ENCODE results near the gene OIT3.

OIT3 gene

GRCh38 chr10:72925951-72926465 lies 32.5 kb downstream of the OIT3 start:
- H3K27ac ChIP-seq, result no peak overlapping the region
- H3K36me3 ChIP-seq, result no peaks in the 10 kb centered on the region
- DNase-seq, result no peak
- intact Hi-C loops (cut with DNase I; ENCODE audit: low total_unique reads), result no loop called here
- no peaks in the 10 kb centered on the region for H3K4me1 ChIP-seq
- H3K9me3 ChIP-seq, result no peaks in the 10 kb centered on the region
- no peak overlapping the region for H3K4me3 ChIP-seq
- H3K27me3 ChIP-seq, result no peaks in the 10 kb centered on the region
- TF ChIP-seq, protein P1, sequence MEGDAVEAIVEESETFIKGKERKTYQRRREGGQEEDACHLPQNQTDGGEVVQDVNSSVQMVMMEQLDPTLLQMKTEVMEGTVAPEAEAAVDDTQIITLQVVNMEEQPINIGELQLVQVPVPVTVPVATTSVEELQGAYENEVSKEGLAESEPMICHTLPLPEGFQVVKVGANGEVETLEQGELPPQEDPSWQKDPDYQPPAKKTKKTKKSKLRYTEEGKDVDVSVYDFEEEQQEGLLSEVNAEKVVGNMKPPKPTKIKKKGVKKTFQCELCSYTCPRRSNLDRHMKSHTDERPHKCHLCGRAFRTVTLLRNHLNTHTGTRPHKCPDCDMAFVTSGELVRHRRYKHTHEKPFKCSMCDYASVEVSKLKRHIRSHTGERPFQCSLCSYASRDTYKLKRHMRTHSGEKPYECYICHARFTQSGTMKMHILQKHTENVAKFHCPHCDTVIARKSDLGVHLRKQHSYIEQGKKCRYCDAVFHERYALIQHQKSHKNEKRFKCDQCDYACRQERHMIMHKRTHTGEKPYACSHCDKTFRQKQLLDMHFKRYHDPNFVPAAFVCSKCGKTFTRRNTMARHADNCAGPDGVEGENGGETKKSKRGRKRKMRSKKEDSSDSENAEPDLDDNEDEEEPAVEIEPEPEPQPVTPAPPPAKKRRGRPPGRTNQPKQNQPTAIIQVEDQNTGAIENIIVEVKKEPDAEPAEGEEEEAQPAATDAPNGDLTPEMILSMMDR (IDR thresholded peaks at IDR 0.05), result no peak

GRCh38 chr10:72927485-72927884 lies 33.9 kb downstream of the OIT3 start:
- TF ChIP-seq, protein P1 (IDR thresholded peaks at IDR 0.05), result no peak
- no peak for DNase-seq
- no peaks in the 10 kb centered on the region for H3K27me3 ChIP-seq
- H3K27ac ChIP-seq, result no peak overlapping the region
- no peaks in the 10 kb centered on the region for H3K4me1 ChIP-seq
- H3K9me3 ChIP-seq, result no peaks in the 10 kb centered on the region
- H3K4me3 ChIP-seq, result no peak overlapping the region
- intact Hi-C loops (cut with DNase I; ENCODE audit: low total_unique reads), result no loop called here
- H3K36me3 ChIP-seq, result no peaks in the 10 kb centered on the region

DNA sequence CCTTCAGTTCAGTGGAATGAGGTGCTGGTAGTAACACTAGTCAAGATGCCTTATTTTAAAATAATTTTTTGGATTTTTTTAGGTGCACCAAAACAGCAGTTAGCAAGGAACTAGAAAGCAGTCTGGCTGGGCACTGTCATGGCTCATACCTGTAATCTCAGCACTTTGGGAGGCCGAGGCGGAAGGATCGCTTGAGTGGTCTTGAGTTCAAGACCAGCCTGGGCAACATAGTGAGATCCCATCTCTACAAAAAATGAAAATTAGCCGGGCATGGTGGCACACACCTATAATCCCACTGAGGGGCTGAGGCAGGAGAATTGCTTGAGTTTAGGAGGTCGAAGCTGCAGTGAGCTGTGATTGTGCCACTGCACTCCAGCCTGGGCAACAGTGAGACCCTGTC lies 35.3 kb downstream of the OIT3 start:
- intact Hi-C loops (cut with DNase I; ENCODE audit: low total_unique reads), result no loop called here
- H3K27ac ChIP-seq, result no peak overlapping the region
- H3K36me3 ChIP-seq, result no peaks in the 10 kb centered on the region
- H3K4me3 ChIP-seq, result no peak overlapping the region
- H3K27me3 ChIP-seq, result no peaks in the 10 kb centered on the region
- H3K9me3 ChIP-seq, result no peaks in the 10 kb centered on the region
- no peak for DNase-seq
- TF ChIP-seq, protein P1 (IDR thresholded peaks at IDR 0.05), result no peak
- H3K4me1 ChIP-seq, result no peaks in the 10 kb centered on the region

- no peaks in the 10 kb centered on the region for H3K36me3 ChIP-seq
- no peak overlapping the region for H3K4me3 ChIP-seq
- H3K27me3 ChIP-seq, result no peaks in the 10 kb centered on the region
- no peaks in the 10 kb centered on the region for H3K4me1 ChIP-seq
- no peaks in the 10 kb centered on the region for H3K9me3 ChIP-seq
- TF ChIP-seq, protein P1 (IDR thresholded peaks at IDR 0.05), result no peak
- intact Hi-C loops (cut with DNase I; ENCODE audit: low total_unique reads), result no loop called here
- DNase-seq, result no peak
- H3K27ac ChIP-seq, result no peak overlapping the region
Observed at GRCh38 chr10:72930276-72930675, 36.7 kb downstream of the OIT3 start.

DNA sequence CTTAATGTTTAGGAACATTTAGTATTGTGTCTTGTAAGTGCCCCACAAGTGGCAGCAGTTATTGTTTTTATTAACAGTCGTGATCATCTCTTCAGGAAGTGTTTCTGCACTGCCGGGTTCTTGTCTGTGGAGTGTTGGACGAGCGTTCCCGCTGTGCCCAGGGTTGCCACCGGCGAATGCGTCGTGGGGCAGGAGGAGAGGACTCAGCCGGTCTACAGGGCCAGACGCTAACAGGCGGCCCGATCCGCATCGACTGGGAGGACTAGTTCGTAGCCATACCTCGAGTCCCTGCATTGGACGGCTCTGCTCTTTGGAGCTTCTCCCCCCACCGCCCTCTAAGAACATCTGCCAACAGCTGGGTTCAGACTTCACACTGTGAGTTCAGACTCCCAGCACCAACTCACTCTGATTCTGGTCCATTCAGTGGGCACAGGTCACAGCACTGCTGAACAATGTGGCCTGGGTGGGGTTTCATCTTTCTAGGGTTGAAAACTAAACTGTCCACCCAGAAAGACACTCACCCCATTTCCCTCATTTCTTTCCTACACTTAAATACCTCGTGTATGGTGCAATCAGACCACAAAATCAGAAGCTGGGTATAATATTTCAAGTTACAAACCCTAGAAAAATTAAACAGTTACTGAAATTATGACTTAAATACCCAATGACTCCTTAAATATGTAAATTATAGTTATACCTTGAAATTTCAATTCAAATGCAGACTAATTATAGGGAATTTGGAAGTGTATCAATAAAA lies 38.9 kb downstream of the OIT3 start:
- Histone ChIP-seq H3K27me3 (no peaks in the 10 kb centered on the region), H3K4me1 (no peaks in the 10 kb centered on the region), H3K36me3 (no peaks in the 10 kb centered on the region), H3K27ac (no peak overlapping the region), H3K4me3 (no peak overlapping the region), H3K9me3 (no peaks in the 10 kb centered on the region)
- intact Hi-C loops (cut with DNase I; ENCODE audit: low total_unique reads), result no loop called here
- DNase-seq, result no peak
- TF ChIP-seq, protein P1 (IDR thresholded peaks at IDR 0.05), result no peak
